Fibroblast of villous mesenchyme (primary cell): ENCODE data around the gene SEC16B. TPM values are rescaled to one million over a fixed set of nuclear protein-coding genes. Genes with fewer than 3 reads are reported as not detected.

ENCODE experiments used
- DNase-seq: peaks from one replicate; pipeline ENCODE4 v3.0.0-alpha.2; 2010; ENCODE audit warnings: low read depth
- H3K4me3 ChIP-seq: 2 replicates; pipeline ENCODE4 v1.5.1; 2011; ENCODE audit warnings: low read depth, mild to moderate bottlenecking, low read length
- total RNA-seq: library from RNA; depleted of rRNA; stranded (reverse); fragments of >200 nt; gene quantifications from 2 replicates; pipeline ENCODE4 v1.2.3, GENCODE V29; 2012
- TF ChIP-seq, protein P1 (sequence below): IDR thresholded peaks from 2 replicates; pipeline ENCODE4 v1.5.1; 2012; ENCODE audit warnings: low read depth, mild to moderate bottlenecking, low read length; ENCODE audit not compliant: insufficient read depth

Gene SEC16B
- total RNA-seq, 1 donor: 1.3 TPM

DNA sequence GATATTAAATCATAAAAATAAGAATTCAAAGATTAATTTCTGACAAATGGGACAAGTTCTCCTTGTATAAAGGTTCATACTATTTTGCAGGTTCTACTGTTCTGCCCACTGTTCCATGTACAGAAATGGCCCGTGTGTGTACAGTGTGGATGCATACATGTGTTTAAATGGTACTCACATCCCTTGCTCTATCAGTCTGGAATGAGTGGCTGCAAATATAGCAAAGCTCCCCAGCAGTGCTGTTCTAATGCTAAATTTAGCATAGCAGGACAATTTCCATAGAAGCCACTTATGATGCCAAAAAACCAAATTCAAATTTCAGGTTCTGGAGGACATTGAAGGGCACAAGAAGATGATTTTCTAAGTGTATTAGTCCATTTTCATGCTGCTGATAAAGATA is 9.4 kb upstream of the SEC16B start:
- no peak overlapping the region for H3K4me3 ChIP-seq
- DNase-seq: no peak
- TF ChIP-seq, protein P1, sequence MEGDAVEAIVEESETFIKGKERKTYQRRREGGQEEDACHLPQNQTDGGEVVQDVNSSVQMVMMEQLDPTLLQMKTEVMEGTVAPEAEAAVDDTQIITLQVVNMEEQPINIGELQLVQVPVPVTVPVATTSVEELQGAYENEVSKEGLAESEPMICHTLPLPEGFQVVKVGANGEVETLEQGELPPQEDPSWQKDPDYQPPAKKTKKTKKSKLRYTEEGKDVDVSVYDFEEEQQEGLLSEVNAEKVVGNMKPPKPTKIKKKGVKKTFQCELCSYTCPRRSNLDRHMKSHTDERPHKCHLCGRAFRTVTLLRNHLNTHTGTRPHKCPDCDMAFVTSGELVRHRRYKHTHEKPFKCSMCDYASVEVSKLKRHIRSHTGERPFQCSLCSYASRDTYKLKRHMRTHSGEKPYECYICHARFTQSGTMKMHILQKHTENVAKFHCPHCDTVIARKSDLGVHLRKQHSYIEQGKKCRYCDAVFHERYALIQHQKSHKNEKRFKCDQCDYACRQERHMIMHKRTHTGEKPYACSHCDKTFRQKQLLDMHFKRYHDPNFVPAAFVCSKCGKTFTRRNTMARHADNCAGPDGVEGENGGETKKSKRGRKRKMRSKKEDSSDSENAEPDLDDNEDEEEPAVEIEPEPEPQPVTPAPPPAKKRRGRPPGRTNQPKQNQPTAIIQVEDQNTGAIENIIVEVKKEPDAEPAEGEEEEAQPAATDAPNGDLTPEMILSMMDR: no peak

DNA sequence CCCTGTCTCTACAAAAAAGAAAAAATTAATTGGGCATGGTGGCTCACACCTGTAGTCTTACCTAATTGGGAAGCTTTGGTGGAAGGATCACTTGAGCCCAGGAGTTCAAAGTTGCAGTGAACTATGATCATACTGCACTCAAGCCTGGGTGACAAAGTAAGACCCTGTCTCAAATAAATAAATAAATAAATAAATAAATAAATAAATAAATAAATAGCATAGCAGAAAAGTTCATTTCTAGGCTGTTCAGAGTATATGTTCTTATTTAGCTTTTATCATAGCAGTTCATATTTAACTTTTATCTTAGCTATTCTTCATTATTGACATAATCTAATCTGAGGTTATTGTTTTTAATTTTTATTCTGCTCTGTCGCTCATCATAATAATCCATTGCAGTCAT is 8.7 kb upstream of the SEC16B start:
- H3K4me3 ChIP-seq: no peak overlapping the region
- no peak for DNase-seq
- TF ChIP-seq, protein P1: no peak

DNA sequence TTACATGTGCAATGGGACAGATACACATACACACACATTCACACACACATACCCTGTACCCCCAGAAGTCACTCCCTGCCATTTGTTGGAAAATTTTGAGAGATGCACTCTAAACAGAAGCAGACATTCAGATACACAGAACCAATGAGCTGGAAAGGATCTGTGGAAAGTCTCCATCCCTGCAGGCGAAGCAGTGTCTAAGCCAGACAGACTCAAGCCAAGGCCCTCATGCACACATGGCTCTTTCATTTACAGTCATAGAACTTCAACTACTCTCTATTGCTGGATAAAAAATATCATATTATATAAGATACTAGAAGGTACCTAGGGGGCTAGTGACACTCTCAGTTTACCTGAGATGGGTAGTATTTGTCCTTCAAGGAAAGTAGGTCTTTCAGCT is 7.3 kb upstream of the SEC16B start:
- TF ChIP-seq, protein P1: no peak
- DNase-seq: no peak
- no peak overlapping the region for H3K4me3 ChIP-seq

DNA sequence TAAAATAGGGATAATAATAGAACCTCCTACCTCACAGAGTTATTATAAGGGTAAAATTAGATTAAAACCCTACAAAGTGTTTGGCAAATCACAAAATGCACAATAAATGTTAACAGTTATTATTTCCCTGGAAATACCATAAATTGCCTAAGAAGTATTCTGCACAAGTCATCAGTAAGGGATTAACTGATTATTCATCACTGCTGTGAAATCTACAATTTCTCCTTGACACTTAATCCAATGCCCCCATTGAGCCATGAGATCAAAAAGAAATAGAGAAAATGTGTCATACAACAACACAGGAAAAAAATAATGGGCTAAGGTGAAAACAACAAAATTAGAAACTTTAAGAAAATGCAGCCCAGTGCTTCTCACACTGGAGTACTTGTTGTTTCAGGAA is 6.7 kb upstream of the SEC16B start:
- no peak overlapping the region for H3K4me3 ChIP-seq
- DNase-seq: no peak
- TF ChIP-seq, protein P1: no peak

DNA sequence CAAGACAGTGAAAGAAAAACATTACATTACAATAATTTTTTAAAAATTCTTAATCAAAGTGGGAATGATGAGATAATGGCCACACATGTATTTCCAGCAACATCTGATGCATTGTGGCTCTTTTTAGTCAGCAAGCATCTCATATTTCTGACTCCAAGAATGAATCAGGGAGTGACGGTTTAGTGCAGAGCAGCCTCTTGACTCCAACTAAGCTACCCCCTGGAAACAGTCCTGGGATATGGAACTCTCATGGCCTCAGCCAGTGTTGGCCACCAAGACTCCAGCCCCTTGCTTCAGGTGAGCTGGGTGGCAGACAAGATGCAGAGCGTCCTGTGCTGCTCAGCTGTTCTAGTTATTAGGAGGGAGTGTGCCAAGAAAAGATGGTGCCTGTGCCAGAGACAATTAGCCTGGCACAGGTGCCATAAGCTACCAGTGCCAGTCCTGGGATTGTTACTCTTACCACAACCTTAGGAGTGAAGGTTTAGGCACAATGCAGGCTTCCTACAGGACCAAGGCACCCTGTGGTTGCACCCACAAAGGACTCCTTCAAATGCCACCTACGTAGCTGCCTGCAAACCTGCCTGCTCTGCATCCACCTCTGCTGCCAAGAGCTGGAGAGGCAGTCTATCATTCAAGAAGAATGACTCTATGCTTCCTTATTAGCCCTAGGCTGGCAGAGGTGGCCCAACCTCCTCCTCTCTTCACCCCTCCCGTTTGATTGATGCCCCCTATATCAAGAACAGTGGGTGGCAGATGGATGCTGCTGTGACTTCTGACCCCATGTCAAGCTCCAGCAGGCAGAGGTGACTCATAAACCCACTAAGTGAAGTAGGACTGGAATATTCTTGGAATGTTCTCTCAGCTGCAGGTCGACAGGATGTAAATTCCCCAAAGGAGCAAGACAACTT is 6.0 kb upstream of the SEC16B start:
- H3K4me3 ChIP-seq: no peak overlapping the region
- no peak for DNase-seq
- TF ChIP-seq, protein P1: no peak

DNA sequence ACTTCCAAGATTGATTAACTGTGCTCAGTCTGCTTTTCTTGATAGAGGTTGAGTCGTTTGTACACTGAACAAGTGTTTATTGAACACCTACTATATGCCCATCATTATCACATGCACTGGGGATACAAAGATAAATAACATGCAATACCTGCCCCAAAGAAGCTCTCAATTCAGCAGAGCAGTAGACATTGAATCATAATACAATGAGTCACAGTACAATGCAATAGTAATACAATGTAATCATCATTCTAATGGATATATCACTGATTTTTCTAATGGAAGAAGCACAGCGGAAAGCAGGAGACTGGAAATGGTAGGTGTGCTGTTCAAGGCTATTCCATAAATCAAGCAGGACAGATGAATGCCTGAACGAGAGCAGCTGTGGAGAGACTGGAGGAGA is 3.7 kb upstream of the SEC16B start:
- TF ChIP-seq, protein P1: no peak
- DNase-seq: no peak
- H3K4me3 ChIP-seq: no peak overlapping the region
